Stimulated activated CD4-positive, alpha-beta T cell treated with anti-CD3 and anti-CD28 coated beads, Interleukin-1b, Interleukin-23, amount 100 ng/mL, for 4 hours (primary cell): Measurements from ENCODE around the gene COPS6.

ENCODE experiments used
- DNase-seq, 2 donors: peaks; one replicate each; pipeline ENCODE4 v3.0.0-alpha.2; 2020; ENCODE audit warnings: low read depth in 2 of 2

Gene COPS6

DNA sequence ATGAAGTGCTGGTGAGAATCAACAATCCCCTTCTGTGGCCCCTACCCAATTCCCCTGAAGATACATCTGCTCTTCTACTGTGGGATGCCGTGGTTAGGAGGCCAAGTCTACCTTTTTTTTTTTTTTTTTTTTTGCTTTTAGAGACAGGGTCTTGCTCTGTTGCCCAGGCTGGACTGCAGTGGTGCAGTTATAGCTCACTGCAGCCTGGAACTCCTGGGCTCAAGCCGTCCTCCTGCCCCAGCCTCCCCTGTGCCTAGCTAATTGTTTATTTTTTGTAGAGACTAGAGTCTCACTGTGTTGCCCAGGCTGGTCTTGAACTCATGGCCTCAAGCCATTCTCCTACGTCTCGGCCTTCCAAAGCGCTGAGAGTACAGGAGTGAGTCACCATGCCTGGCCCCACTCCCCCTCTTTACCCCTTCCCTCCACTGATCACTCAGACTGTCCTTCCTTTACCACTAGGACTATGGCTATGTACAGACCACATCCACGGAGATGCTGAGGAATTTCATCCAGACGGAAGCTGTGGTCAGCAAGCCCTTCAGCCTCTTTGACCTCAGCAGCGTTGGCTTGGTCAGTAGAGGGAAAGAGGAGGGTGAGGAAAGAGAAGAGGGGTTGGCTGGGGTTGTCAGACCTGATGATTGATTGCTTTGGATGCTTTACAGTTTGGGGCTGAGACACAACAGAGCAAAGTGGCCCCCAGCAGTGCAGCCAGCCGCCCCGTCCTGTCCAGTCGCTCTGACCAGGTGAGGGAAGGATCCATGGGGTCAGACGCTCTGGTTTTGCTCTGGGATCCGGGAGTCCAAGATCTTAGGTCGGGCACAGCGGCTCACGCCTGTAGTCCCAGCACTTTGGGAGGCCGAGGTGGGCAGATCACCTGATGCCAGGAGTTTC lies 14.4 kb downstream of the COPS6 start:
- no peak for DNase-seq

- no peak for DNase-seq
Observed at GRCh38 chr7:100105534-100105933, 16.8 kb downstream of the COPS6 start.

DNA sequence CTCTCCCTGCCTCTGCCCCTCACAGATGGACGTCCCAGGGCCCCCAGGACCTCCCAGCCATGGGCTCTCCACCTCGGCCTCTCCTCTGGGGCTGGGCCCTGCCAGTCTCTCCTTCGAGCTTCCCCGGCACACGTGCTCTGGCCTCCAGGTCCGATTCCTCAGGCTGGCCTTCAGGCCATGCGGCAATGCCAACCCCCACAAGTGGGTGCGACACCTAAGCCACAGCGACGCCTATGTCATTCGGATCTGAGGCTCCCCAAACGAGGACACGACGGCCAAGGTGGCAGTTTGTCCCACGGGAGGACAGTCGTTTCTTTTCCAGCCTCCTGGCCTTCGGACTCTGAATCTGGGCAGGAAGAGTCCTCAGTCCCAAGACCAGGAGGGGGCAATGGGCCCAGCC lies 17.9 kb downstream of the COPS6 start:
- no peak for DNase-seq

- DNase-seq, result no peak
Observed at GRCh38 chr7:100107125-100107737, 18.5 kb downstream of the COPS6 start.

- no peak for DNase-seq
Observed at GRCh38 chr7:100107890-100108289, 19.1 kb downstream of the COPS6 start.

GRCh38 chr7:100109521-100110163 lies 20.9 kb downstream of the COPS6 start:
- no peak for DNase-seq

DNA sequence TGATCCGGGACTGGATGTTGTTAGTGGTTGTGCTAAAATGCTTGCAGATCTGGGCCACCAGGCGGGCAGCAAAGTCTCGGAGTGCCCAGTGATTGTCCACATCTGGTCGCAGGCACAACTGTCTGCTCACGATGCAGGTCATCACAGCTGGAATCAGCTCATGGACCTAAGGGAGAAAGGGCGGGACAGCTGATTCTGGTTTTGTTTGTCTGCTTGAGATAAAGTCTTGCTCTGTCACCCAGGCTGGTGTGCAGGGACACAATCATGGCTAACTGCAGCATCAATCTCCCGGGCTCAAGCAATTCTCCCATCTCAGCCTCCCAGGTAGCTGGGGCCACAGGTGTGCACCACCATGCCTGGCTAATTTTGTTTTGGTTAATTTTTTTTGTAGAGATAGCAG lies 22.4 kb downstream of the COPS6 start:
- no peak for DNase-seq

GRCh38 chr7:100111914-100112313 lies 23.1 kb downstream of the COPS6 start:
- DNase-seq, result no peak

DNA sequence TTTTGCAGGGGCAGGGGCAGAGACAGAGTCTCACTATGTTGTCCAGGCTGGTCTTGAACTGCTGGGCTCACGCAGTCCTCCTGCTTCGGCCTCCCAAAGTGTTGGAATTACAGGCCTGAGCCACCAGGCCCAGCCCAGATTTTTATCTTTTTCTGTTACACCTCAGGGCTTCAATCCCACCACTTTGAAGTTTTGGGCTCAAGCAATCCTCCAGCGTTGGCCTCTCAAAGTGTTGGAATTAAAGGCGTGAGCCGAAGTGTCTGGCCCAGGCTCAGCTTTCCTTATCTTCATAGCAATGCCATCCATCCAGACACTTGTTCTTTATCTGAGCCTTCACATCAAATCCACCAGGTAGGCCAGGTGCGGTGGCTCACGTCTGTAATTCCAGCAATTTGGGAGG lies 26.3 kb downstream of the COPS6 start:
- DNase-seq, result no peak

- DNase-seq, result no peak
Observed at GRCh38 chr7:100118388-100119071, 29.8 kb downstream of the COPS6 start.

DNA sequence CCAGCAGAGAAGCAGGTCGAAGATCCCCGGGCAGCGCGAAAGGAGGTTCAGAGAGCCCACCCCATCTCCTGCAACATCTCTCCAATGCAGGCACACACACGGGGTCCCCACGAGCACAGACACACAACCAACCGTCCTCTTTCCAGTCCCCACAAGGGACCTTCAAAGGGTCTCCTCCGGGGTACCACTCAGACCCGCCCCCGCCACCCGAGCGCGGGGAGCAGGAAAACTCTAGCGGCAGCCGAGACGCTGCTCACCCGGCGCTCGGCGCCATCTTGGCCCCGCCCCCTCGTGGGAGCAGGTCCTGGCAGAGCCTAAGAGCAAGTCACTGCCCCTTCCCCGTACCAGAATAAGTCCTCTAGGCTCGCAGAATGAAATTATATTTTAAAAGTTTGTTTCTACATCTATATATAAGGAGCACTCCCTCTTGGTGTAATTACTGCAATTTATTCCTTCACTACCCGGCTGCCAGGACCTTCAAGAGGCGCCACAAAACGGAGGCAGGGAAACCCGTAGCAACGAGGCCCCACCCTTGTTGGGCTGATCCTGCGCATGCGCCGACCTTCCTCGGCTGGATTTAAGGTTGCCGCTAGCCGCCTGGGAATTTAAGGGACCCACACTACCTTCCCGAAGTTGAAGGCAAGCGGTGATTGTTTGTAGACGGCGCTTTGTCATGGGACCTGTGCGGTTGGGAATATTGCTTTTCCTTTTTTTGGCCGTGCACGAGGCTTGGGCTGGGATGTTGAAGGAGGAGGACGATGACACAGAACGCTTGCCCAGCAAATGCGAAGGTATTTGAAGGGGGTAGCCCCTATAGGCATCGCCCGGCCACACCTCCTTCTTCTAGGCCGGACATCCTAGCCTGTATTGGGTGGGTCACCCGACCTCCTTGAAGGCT lies 30.6 kb downstream of the COPS6 start, which contains the start of the genes CNPY4 and TAF6:
TSS of gene CNPY4 (plus strand) at position 563 of the 898 bp plus-strand sequence. CDS start at position 674, 111 bp downstream.
TSS of gene TAF6 (minus strand) at position 287 of the 898 bp plus-strand sequence. CDS start 5,149 bp downstream, outside the sequence.
- peak; percentile 94 for DNase-seq

- peak; percentile 41 to 48 for DNase-seq
Observed at GRCh38 chr7:100119970-100120732, 31.4 kb downstream of the COPS6 start.

DNA sequence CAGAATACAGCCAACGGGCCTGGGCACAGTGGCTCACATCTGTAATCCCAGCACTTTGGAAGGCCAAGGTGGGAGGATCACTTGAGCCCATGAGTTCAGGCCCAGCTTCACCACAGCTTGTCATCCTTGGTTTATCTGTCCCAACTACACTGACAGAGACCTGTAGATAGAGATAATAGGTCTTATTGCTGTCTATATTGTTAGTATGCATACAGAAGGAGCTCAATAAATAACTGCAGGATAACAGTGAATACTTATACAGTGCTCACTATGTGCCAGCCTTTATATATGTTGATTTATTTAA lies 31.9 kb downstream of the COPS6 start:
- no peak for DNase-seq

GRCh38 chr7:100122067-100122466 lies 33.3 kb downstream of the COPS6 start:
- DNase-seq, result no peak

GRCh38 chr7:100122568-100122967 lies 33.8 kb downstream of the COPS6 start:
- DNase-seq, result no peak

DNA sequence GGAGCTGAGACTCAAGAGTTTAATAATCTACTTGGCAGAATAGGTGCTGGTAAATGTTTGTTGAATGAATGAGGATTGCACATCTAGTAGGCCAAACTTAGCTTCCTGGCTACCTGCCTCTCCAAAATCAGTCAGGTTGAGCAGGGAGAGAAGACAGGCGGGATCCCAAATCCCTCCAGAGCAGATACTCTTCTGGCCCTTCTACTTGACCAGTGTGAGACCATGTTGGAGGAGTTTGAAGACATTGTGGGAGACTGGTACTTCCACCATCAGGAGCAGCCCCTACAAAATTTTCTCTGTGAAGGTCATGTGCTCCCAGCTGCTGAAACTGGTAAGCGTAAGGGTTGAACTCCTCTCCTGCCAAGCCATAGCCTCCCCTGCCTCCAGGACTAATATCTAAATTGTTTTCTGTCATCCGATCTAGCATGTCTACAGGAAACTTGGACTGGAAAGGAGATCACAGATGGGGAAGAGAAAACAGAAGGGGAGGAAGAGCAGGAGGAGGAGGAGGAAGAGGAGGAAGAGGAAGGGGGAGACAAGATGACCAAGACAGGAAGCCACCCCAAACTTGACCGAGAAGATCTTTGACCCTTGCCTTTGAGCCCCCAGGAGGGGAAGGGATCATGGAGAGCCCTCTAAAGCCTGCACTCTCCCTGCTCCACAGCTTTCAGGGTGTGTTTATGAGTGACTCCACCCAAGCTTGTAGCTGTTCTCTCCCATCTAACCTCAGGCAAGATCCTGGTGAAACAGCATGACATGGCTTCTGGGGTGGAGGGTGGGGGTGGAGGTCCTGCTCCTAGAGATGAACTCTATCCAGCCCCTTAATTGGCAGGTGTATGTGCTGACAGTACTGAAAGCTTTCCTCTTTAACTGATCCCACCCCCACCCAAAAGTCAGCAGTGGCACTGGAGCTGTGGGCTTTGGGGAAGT lies 35.8 kb downstream of the COPS6 start:
- no peak for DNase-seq

GRCh38 chr7:100126239-100126930 lies 37.6 kb downstream of the COPS6 start:
- no peak for DNase-seq
